ENCODE measurements around the gene ZFP62.

The ZFP62 gene

GRCh38 chr5:180825768-180826525 is 35.1 kb downstream of the ZFP62 start:
- no peaks in the 10 kb centered on the region for H3K9me3 ChIP-seq
- peaks cover 15 to 18% of the 10 kb centered on the region in 2 experiments for H3K4me1 ChIP-seq (ENCODE audit: control insufficient read depth in 1 of 2, insufficient read depth in 1 of 2, low read depth in 1 of 2, low read length in 1 of 2)
- no peak overlapping the region for H3K27ac ChIP-seq
- H3K36me3 ChIP-seq = no peaks in the 10 kb centered on the region
- H3K4me3 ChIP-seq (ENCODE audit: low read depth in 1 of 2, low read length in 1 of 2) = no peak overlapping the region
- TF ChIP-seq CTCF (IDR thresholded peaks at IDR 0.05) = no peak
- no peaks in the 10 kb centered on the region for H3K27me3 ChIP-seq

GRCh38 chr5:180824630-180825476 is 36.2 kb downstream of the ZFP62 start:
- no peak for TF ChIP-seq CTCF (IDR thresholded peaks at IDR 0.05)

GRCh38 chr5:180823940-180824629 is 37.0 kb downstream of the ZFP62 start:
- no peak for TF ChIP-seq CTCF (IDR thresholded peaks at IDR 0.05)
- no peak overlapping the region for H3K4me3 ChIP-seq (ENCODE audit: low read depth in 1 of 2, low read length in 1 of 2)
- no peaks in the 10 kb centered on the region for H3K36me3 ChIP-seq
- no peaks in the 10 kb centered on the region for H3K9me3 ChIP-seq
- peaks cover 0 to 6% of the 10 kb centered on the region in 2 experiments for H3K4me1 ChIP-seq (ENCODE audit: control insufficient read depth in 1 of 2, insufficient read depth in 1 of 2, low read depth in 1 of 2, low read length in 1 of 2)
- no peak overlapping the region for H3K27ac ChIP-seq
- no peaks in the 10 kb centered on the region for H3K27me3 ChIP-seq

More at GRCh38 chr5:180824630-180825476, 36.2 kb downstream of the ZFP62 start:
- no peak overlapping the region for H3K27ac ChIP-seq
- no peaks in the 10 kb centered on the region for H3K27me3 ChIP-seq
- peaks cover 4 to 14% of the 10 kb centered on the region in 2 experiments for H3K4me1 ChIP-seq (ENCODE audit: control insufficient read depth in 1 of 2, insufficient read depth in 1 of 2, low read depth in 1 of 2, low read length in 1 of 2)
- no peaks in the 10 kb centered on the region for H3K9me3 ChIP-seq
- H3K36me3 ChIP-seq = no peaks in the 10 kb centered on the region
- no peak overlapping the region for H3K4me3 ChIP-seq (ENCODE audit: low read depth in 1 of 2, low read length in 1 of 2)

GRCh38 chr5:180823346-180823745 is 37.7 kb downstream of the ZFP62 start:
- Histone ChIP-seq H3K36me3 (no peaks in the 10 kb centered on the region), H3K4me3 (ENCODE audit: low read depth in 1 of 2, low read length in 1 of 2) (no peak overlapping the region), H3K4me1 (ENCODE audit: control insufficient read depth in 1 of 2, insufficient read depth in 1 of 2, low read depth in 1 of 2, low read length in 1 of 2) (peaks cover 0 to 6% of the 10 kb centered on the region in 2 experiments), H3K27ac (no peak overlapping the region), H3K9me3 (no peaks in the 10 kb centered on the region), H3K27me3 (peaks cover 2% of the 10 kb centered on the region)
- TF ChIP-seq CTCF (IDR thresholded peaks at IDR 0.05) = no peak

GRCh38 chr5:180821538-180821937 is 39.5 kb downstream of the ZFP62 start:
- H3K4me1 ChIP-seq (ENCODE audit: control insufficient read depth in 1 of 2, insufficient read depth in 1 of 2, low read depth in 1 of 2, low read length in 1 of 2) = peaks cover 0 to 6% of the 10 kb centered on the region in 2 experiments
- no peaks in the 10 kb centered on the region for H3K9me3 ChIP-seq
- H3K4me3 ChIP-seq (ENCODE audit: low read depth in 1 of 2, low read length in 1 of 2) = no peak overlapping the region
- no peak for TF ChIP-seq CTCF (IDR thresholded peaks at IDR 0.05)
- H3K36me3 ChIP-seq = no peaks in the 10 kb centered on the region
- H3K27ac ChIP-seq = peak overlapping the region; percentile 55
- H3K27me3 ChIP-seq = peaks cover 20% of the 10 kb centered on the region
